HG02571 (cell line): ENCODE data around the gene OTOL1.
A peak's percentile ranks its signal among the peaks of the same experiment; 100 is the strongest.

Source experiments
- ATAC-seq: cut with Tn5 transposase; IDR thresholded peaks from one replicate; pipeline ENCODE4 v1.9.1; 2021; ENCODE audit warnings: mild to moderate bottlenecking, moderate library complexity; ENCODE audit not compliant: unreplicated experiment

OTOL1 gene

DNA sequence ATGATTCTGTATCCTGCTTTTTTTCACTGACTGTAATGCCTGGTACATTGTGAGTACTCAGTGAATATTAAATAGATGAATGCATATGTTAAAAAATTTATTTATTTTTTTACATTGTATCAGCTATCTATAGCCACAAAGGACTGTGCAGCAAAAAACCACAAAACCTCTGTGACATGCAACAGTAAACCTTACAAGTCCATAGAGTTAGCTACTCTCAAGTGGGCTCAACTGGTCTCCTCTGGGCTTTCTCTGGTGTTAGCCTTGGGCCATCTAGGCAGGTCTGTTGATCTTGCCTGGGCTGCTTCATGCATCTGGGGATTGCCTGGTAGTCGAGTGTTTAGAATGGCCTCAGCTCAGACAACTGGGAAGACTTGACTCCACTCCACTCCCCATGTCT lies 35.3 kb downstream of the OTOL1 start:
- no peak for ATAC-seq

DNA sequence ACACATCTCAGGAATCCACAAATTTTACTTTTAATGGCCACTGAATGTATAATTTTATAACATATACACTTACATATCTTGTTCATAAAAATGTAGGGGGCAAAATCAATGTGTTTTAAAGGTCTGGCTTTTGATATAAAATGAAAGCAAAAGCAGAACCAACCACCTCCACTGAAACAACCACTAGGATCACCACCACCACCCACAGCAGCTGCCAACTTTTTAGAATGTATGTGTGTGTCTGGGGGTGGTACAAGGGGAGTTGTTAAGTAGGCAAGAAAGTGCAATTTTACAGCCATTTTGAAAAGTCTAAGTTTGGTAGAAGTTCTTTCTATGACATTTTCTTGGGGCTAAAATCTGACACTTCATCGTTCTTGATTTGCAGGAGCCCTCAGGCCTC lies 44.0 kb downstream of the OTOL1 start:
- peak; percentile 66 for ATAC-seq

- ATAC-seq, result no peak
Observed at GRCh38 chr3:161545824-161546223, 49.2 kb downstream of the OTOL1 start.

DNA sequence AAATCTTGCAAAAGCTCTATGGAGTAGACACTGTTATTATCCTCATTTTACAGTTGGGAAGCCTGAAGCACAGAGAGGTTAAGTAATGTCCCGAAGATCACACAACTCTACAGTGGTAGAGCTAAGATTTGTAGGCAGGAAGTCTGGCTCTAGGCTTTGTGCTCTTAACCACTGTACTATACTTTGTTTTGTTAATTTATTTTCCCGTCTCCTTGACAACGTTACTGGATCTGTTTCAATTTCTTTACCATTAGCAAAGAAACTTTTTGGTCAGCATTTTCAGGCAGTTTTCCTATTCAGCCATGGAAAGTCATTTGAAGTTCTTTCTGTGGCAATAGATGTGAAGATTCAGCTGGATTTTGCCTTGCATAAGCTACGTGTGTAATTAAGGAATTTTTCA lies 51.7 kb downstream of the OTOL1 start:
- ATAC-seq, result no peak

DNA sequence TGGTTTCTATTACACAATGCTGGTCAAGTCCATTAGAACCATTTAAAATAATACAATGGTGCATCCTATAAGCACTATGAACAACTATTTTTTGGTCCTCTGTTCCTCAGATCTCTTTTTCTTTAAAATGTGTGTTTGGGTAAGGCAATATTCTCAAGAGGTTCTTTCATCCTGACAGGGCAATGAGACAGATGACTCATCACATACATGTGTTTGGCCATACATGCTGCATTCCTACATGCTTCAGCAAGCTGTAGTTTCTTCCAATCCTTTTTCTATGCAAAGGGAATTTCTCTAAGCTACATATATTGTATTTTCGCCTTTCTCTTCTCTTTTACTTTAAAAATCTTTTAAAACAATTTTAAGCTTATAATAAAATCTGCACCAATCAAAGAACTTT lies 52.7 kb downstream of the OTOL1 start:
- ATAC-seq, result no peak

- ATAC-seq, result no peak
Observed at GRCh38 chr3:161550491-161551195, 54.0 kb downstream of the OTOL1 start.

DNA sequence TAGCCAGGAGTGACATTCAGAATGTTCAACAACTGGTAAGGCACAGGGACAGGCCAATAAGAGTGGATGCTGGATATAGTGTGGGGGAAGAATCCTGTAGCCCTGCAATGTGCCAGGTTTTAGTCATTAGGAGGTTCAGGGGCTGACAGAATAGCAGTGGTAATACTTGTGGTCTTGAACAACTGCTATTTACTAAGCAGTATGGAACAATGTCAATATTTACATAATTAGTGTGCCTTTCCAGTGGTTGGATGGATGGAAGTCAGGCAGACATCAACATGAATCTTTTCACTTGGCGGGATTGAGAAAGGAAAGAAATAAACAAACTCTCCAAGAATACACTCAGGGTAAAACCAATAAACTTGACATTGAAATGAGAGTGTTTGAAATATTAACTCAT lies 55.1 kb downstream of the OTOL1 start:
- ATAC-seq, result no peak

- ATAC-seq, result no peak
Observed at GRCh38 chr3:161552984-161553560, 56.5 kb downstream of the OTOL1 start.
